Sigmoid colon (tissue), 4 donors: ENCODE measurements around the gene RBM23.

Source experiments
- EP300 ChIP-seq, 4 donors: sonication (generic); formaldehyde crosslinking; IDR thresholded peaks; one replicate each; pipeline ENCODE4 v1.6.1; 2017; ENCODE audit warnings: antibody characterized with exemption in 4 of 4
- POLR2A ChIP-seq, 2 donors: fragments of 450-650 bp; IDR thresholded peaks; one replicate each; pipeline ENCODE4 v1.6.1; 2016; ENCODE audit warnings: antibody characterized with exemption in 2 of 2, mild to moderate bottlenecking in 2 of 2, moderate library complexity in 2 of 2
- TF ChIP-seq, protein P1 (sequence below), 4 experiments: fragments of 450-650 bp in 3 of 4; fragments of 200-600 bp in 1 of 4; IDR thresholded peaks; one replicate each; pipeline ENCODE4 v1.5.1; 2016 to 2019; ENCODE audit warnings: antibody characterized with exemption in 4 of 4, mild to moderate bottlenecking in 3 of 4, moderate library complexity in 2 of 4

DNA sequence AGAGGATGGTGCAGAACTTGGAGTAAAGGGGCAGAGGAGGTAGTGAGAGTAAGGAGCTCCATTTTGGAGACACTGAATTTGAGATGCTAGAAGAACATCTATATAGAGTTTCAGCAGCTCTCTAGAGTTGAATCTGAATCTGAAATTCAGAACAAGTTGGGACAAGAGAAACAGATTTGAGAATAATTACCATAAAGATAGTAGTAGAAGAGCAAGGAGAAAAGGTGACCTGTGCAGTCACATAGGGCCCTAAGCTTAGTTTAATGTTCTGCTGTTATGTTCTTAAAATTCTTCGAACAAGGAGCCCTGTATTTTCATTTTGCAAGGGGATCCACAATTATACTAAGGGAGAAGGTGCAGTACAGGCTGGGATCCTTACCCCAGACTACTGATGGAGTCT is 28.5 kb downstream of the RBM23 start:
- TF ChIP-seq EP300 (IDR thresholded peaks at IDR 0.05) (no peak), POLR2A (IDR thresholded peaks at IDR 0.05) (no peak)
- TF ChIP-seq, protein P1, sequence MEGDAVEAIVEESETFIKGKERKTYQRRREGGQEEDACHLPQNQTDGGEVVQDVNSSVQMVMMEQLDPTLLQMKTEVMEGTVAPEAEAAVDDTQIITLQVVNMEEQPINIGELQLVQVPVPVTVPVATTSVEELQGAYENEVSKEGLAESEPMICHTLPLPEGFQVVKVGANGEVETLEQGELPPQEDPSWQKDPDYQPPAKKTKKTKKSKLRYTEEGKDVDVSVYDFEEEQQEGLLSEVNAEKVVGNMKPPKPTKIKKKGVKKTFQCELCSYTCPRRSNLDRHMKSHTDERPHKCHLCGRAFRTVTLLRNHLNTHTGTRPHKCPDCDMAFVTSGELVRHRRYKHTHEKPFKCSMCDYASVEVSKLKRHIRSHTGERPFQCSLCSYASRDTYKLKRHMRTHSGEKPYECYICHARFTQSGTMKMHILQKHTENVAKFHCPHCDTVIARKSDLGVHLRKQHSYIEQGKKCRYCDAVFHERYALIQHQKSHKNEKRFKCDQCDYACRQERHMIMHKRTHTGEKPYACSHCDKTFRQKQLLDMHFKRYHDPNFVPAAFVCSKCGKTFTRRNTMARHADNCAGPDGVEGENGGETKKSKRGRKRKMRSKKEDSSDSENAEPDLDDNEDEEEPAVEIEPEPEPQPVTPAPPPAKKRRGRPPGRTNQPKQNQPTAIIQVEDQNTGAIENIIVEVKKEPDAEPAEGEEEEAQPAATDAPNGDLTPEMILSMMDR (IDR thresholded peaks at IDR 0.05): no peak
